HEK293 (cell line): Measurements from ENCODE around the gene OR8H1.

Source experiments
- CTCF ChIA-PET: fragments of 350-600 bp; formaldehyde crosslinking; extraction: SDS; loops from one replicate; lab custom pipeline; 2021; ENCODE audit warnings: antibody characterized with exemption; lab: Yijun Ruan, JAX
- POLR2A ChIA-PET: fragments of 300-600 bp; formaldehyde crosslinking; extraction: SDS; loops from one replicate; lab custom pipeline; 2020; ENCODE audit warnings: antibody characterized with exemption, inconsistent platforms; lab: Yijun Ruan, JAX
- H3K27ac ChIP-seq: fragments of 200-500 bp; sonication (Bioruptor generic); 2 replicates; pipeline ENCODE4 v1.5.1; 2014; ENCODE audit warnings: low read depth, low read length, control low read depth, inconsistent platforms; ENCODE audit errors: extremely low read depth
- H3K36me3 ChIP-seq, 2 experiments: fragments of 200-500 bp in 1 of 2; sonication (Bioruptor generic) in 1 of 2; 1 replicate in 1 of 2; 2 replicates in 1 of 2; pipeline ENCODE4 v1.5.1; 2014 to 2017; ENCODE audit warnings: inconsistent platforms in 2 of 2, low read length in 2 of 2; ENCODE audit not compliant: control insufficient read depth in 2 of 2, insufficient read depth in 1 of 2
- H3K4me1 ChIP-seq: fragments of 200-500 bp; sonication (Bioruptor generic); 2 replicates; pipeline ENCODE4 v1.5.1; 2014; ENCODE audit warnings: mild to moderate bottlenecking, low read length, inconsistent platforms; ENCODE audit not compliant: control insufficient read depth, insufficient read depth
- H3K4me3 ChIP-seq: 2 replicates; pipeline ENCODE4 v1.5.1; 2011; ENCODE audit warnings: low read depth, mild to moderate bottlenecking, control low read depth, low read length, moderate library complexity
- H3K9me3 ChIP-seq: fragments of 200-500 bp; sonication (Bioruptor generic); 2 replicates; pipeline ENCODE4 v1.5.1; 2014; ENCODE audit warnings: low read depth, low read length, inconsistent platforms; ENCODE audit not compliant: control insufficient read depth, insufficient read depth
- EGR2 ChIP-seq: fragments of 450-650 bp; formaldehyde crosslinking; IDR thresholded peaks from 2 replicates; pipeline ENCODE4 v1.5.1; 2016; ENCODE audit warnings: low read depth, missing biosample characterization, missing genetic modification characterization
- GLI4 ChIP-seq: fragments of 450-650 bp; formaldehyde crosslinking; IDR thresholded peaks from 2 replicates; pipeline ENCODE4 v1.5.1; 2016; ENCODE audit warnings: missing biosample characterization, missing genetic modification characterization
- IKZF3 ChIP-seq: fragments of 450-650 bp; IDR thresholded peaks from 2 replicates; pipeline ENCODE4 v1.5.0; 2018; ENCODE audit warnings: missing biosample characterization, mild to moderate bottlenecking, missing genetic modification characterization, moderate library complexity
- PRDM1 ChIP-seq: fragments of 450-650 bp; formaldehyde crosslinking; IDR thresholded peaks from 2 replicates; pipeline ENCODE4; 2016; ENCODE audit warnings: missing biosample characterization, missing genetic modification characterization
- SP3 ChIP-seq: fragments of 450-650 bp; formaldehyde crosslinking; IDR thresholded peaks from 2 replicates; pipeline ENCODE4 v1.5.1; 2016; ENCODE audit warnings: missing biosample characterization, missing genetic modification characterization
- TRIM28 ChIP-seq: IDR thresholded peaks from 2 replicates; pipeline ENCODE4 v1.6.1; 2011; ENCODE audit warnings: low read length, control low read depth, borderline replicate concordance
- ZBTB17 ChIP-seq: fragments of 450-650 bp; formaldehyde crosslinking; IDR thresholded peaks from 2 replicates; pipeline ENCODE4 v1.5.1; 2016; ENCODE audit warnings: missing biosample characterization, missing genetic modification characterization
- ZNF16 ChIP-seq: fragments of 450-650 bp; formaldehyde crosslinking; IDR thresholded peaks from 2 replicates; pipeline ENCODE4 v1.5.1; 2016; ENCODE audit warnings: low read depth, missing biosample characterization, missing genetic modification characterization
- ZNF221 ChIP-seq: fragments of 450-650 bp; formaldehyde crosslinking; IDR thresholded peaks from 2 replicates; pipeline ENCODE4 v1.5.1; 2017; ENCODE audit warnings: missing biosample characterization, missing genetic modification characterization, borderline replicate concordance
- ZNF24 ChIP-seq: fragments of 450-650 bp; formaldehyde crosslinking; IDR thresholded peaks from 2 replicates; pipeline ENCODE4 v1.5.1; 2016; ENCODE audit warnings: missing biosample characterization, missing genetic modification characterization
- ZNF280C ChIP-seq: fragments of 450-650 bp; formaldehyde crosslinking; IDR thresholded peaks from 2 replicates; pipeline ENCODE4 v1.5.1; 2016; ENCODE audit warnings: missing biosample characterization, missing genetic modification characterization
- ZNF302 ChIP-seq: fragments of 450-650 bp; formaldehyde crosslinking; IDR thresholded peaks from 2 replicates; pipeline ENCODE4 v1.5.1; 2016; ENCODE audit warnings: missing biosample characterization, missing genetic modification characterization, low read depth
- ZNF335 ChIP-seq: fragments of 450-650 bp; formaldehyde crosslinking; conservative IDR thresholded peaks from 2 replicates; pipeline ENCODE4 v1.5.1; 2016; ENCODE audit warnings: missing biosample characterization, missing genetic modification characterization
- ZNF398 ChIP-seq: fragments of 450-650 bp; formaldehyde crosslinking; IDR thresholded peaks from 2 replicates; pipeline ENCODE4 v1.5.1; 2017; ENCODE audit warnings: missing biosample characterization, missing genetic modification characterization
- ZNF426 ChIP-seq: fragments of 450-650 bp; formaldehyde crosslinking; IDR thresholded peaks from 2 replicates; pipeline ENCODE4 v1.5.1; 2017; ENCODE audit warnings: missing biosample characterization, missing genetic modification characterization, mild to moderate bottlenecking, inconsistent platforms, moderate library complexity
- ZNF501 ChIP-seq: fragments of 450-650 bp; formaldehyde crosslinking; IDR thresholded peaks from 2 replicates; pipeline ENCODE4 v1.5.1; 2016; ENCODE audit warnings: missing biosample characterization, missing genetic modification characterization
- ZNF518A ChIP-seq: fragments of 450-650 bp; formaldehyde crosslinking; conservative IDR thresholded peaks from 2 replicates; pipeline ENCODE4 v1.5.1; 2016; ENCODE audit warnings: low read depth, missing biosample characterization, missing genetic modification characterization
- ZNF639 ChIP-seq: fragments of 450-650 bp; formaldehyde crosslinking; IDR thresholded peaks from 2 replicates; pipeline ENCODE4 v1.5.1; 2016; ENCODE audit warnings: missing biosample characterization, missing genetic modification characterization
- ZNF660 ChIP-seq: fragments of 450-650 bp; IDR thresholded peaks from 2 replicates; pipeline ENCODE4 v1.5.1; 2018; ENCODE audit warnings: missing biosample characterization, mild to moderate bottlenecking, missing genetic modification characterization
- ZNF677 ChIP-seq: fragments of 450-650 bp; IDR thresholded peaks from 2 replicates; pipeline ENCODE4 v1.5.0; 2018; ENCODE audit warnings: missing biosample characterization, mild to moderate bottlenecking, missing genetic modification characterization, moderate library complexity
- ZNF76 ChIP-seq: fragments of 450-650 bp; formaldehyde crosslinking; IDR thresholded peaks from 2 replicates; pipeline ENCODE4; 2016; ENCODE audit warnings: low read depth, missing biosample characterization, missing genetic modification characterization, borderline replicate concordance
- ZSCAN30 ChIP-seq: fragments of 450-650 bp; IDR thresholded peaks from 2 replicates; pipeline ENCODE4 v1.5.1; 2018; ENCODE audit warnings: missing biosample characterization, mild to moderate bottlenecking, missing genetic modification characterization, moderate library complexity

The OR8H1 gene

GRCh38 chr11:56292154-56292553 is at the start of gene OR8H1:
Gene OR8H1, minus strand, starts transcription at chr11:56292254. Its CDS starts 1,192 bp downstream, at chr11:56291062.
- no peak within 1 kb of the TSS for H3K4me3 ChIP-seq
- no peaks in the 10 kb centered on the region for H3K36me3 ChIP-seq
- no peaks in the 10 kb centered on the region for H3K4me1 ChIP-seq
- POLR2A ChIA-PET: no interaction called here
- no peaks in the 10 kb centered on the region for H3K9me3 ChIP-seq
- H3K27ac ChIP-seq: no peak within 1 kb of the TSS
- CTCF ChIA-PET: no interaction called here
- TF ChIP-seq IKZF3 (tag by site-specific recombination) (no peak), ZBTB17 (tag by site-specific recombination) (no peak)
- TF ChIP-seq, all 188 proteins: peak for 0

GRCh38 chr11:56340289-56340688 is 48.2 kb upstream of the OR8H1 start:
- H3K4me3 ChIP-seq: no peak overlapping the region
- no peaks in the 10 kb centered on the region for H3K4me1 ChIP-seq
- ChIA-PET POLR2A (no interaction called here), CTCF (no interaction called here)
- no peak overlapping the region for H3K27ac ChIP-seq
- no peaks in the 10 kb centered on the region for H3K9me3 ChIP-seq
- TF ChIP-seq ZNF677 (tag by site-specific recombination) (no peak), SP3 (tag by site-specific recombination) (no peak), ZNF660 (tag by site-specific recombination) (no peak), ZNF221 (tag by site-specific recombination) (no peak), ZNF398 (no peak), ZNF335 (tag by site-specific recombination) (no peak), GLI4 (tag by site-specific recombination) (no peak), ZNF518A (no peak), ZNF302 (tag by site-specific recombination) (no peak), ZNF16 (tag by site-specific recombination) (no peak), ZNF639 (tag by site-specific recombination) (no peak), IKZF3 (tag by site-specific recombination) (no peak)
- TF ChIP-seq, all 188 proteins: peak for 0
- H3K36me3 ChIP-seq: no peaks in the 10 kb centered on the region

GRCh38 chr11:56333156-56333555 is 41.1 kb upstream of the OR8H1 start:
- POLR2A ChIA-PET: no interaction called here
- Histone ChIP-seq H3K9me3 (no peaks in the 10 kb centered on the region), H3K36me3 (no peaks in the 10 kb centered on the region), H3K27ac (no peak overlapping the region), H3K4me3 (no peak overlapping the region), H3K4me1 (no peaks in the 10 kb centered on the region)
- TF ChIP-seq ZNF24 (tag by site-specific recombination) (no peak), ZNF501 (tag by site-specific recombination) (no peak), ZSCAN30 (no peak), PRDM1 (no peak), ZNF76 (tag by site-specific recombination) (no peak), ZNF426 (no peak), ZNF280C (tag by site-specific recombination) (no peak), TRIM28 (no peak), ZNF16 (tag by site-specific recombination) (no peak), EGR2 (tag by site-specific recombination) (no peak)
- CTCF ChIA-PET: no interaction called here
